Loucy (cell line): Measurements from ENCODE around the gene ST6GALNAC1.

Experiments used
- H2AFZ ChIP-seq: fragments of 200-600 bp; sonication (generic); 2 replicates; pipeline ENCODE4 v1.6.0; 2016; ENCODE audit warnings: antibody characterized with exemption, mild to moderate bottlenecking, low read length, moderate library complexity
- H3F3A ChIP-seq: fragments of 200-600 bp; 2 replicates; pipeline ENCODE4 v1.6.0; 2016; ENCODE audit warnings: antibody characterized with exemption, low read depth, mild to moderate bottlenecking
- H3K27me3 ChIP-seq: fragments of 200-600 bp; sonication (generic); 2 replicates; pipeline ENCODE4 v1.6.1; 2014; ENCODE audit warnings: low read length, mild to moderate bottlenecking; ENCODE audit not compliant: insufficient read depth, poor library complexity, severe bottlenecking
- H3K36me3 ChIP-seq: fragments of 200-600 bp; sonication (generic); 2 replicates; pipeline ENCODE4 v1.6.1; 2016; ENCODE audit warnings: low read length; ENCODE audit not compliant: insufficient read depth
- H3K4me1 ChIP-seq: fragments of 200-600 bp; sonication (generic); 2 replicates; pipeline ENCODE4 v1.5.1; 2014; ENCODE audit warnings: low read length, mild to moderate bottlenecking; ENCODE audit not compliant: insufficient read depth, poor library complexity, severe bottlenecking
- H3K4me2 ChIP-seq: fragments of 200-600 bp; sonication (generic); 2 replicates; pipeline ENCODE4 v1.6.0; 2014; ENCODE audit warnings: antibody characterized with exemption, low read length, low read depth, mild to moderate bottlenecking; ENCODE audit not compliant: poor library complexity, severe bottlenecking
- H3K4me3 ChIP-seq: fragments of 200-600 bp; sonication (generic); 2 replicates; pipeline ENCODE4 v1.5.1; 2014; ENCODE audit warnings: low read length, mild to moderate bottlenecking, mixed read lengths; ENCODE audit not compliant: poor library complexity, severe bottlenecking
- H3K79me2 ChIP-seq: fragments of 200-600 bp; sonication (generic); 2 replicates; pipeline ENCODE4 v1.6.1; 2014; ENCODE audit warnings: low read length; ENCODE audit not compliant: insufficient read depth
- H3K9ac ChIP-seq: fragments of 200-600 bp; sonication (generic); 2 replicates; pipeline ENCODE4 v1.6.0; 2014; ENCODE audit warnings: mild to moderate bottlenecking, low read depth, low read length, moderate library complexity; ENCODE audit not compliant: poor library complexity, severe bottlenecking
- H3K9me2 ChIP-seq: fragments of 200-600 bp; sonication (generic); replicated peaks from 2 replicates; pipeline ENCODE4 v1.6.1; 2016; ENCODE audit warnings: low read depth, low read length, mixed read lengths
- H3K9me3 ChIP-seq: fragments of 200-600 bp; sonication (generic); 2 replicates; pipeline ENCODE4 v1.6.1; 2014; ENCODE audit warnings: mild to moderate bottlenecking, antibody characterized with exemption, low read length, low read depth; ENCODE audit not compliant: insufficient read depth
- H4K20me1 ChIP-seq: fragments of 200-600 bp; sonication (generic); 2 replicates; pipeline ENCODE4 v1.6.0; 2014; ENCODE audit warnings: antibody characterized with exemption, low read length, mild to moderate bottlenecking; ENCODE audit not compliant: insufficient read depth, poor library complexity, severe bottlenecking
- CTCF ChIP-seq: fragments of 200-600 bp; sonication (generic); conservative IDR thresholded peaks from 2 replicates; pipeline ENCODE4 v1.5.1; 2014; ENCODE audit warnings: mild to moderate bottlenecking, antibody characterized with exemption, low read length
- EZH2phosphoT487 ChIP-seq: fragments of 200-600 bp; IDR thresholded peaks from 2 replicates; pipeline ENCODE4 v1.6.1; 2018; ENCODE audit warnings: antibody characterized with exemption, mild to moderate bottlenecking, moderate library complexity, borderline replicate concordance

Gene ST6GALNAC1

GRCh38 chr17:76635039-76635438 lies 8.5 kb downstream of the ST6GALNAC1 start:
- no peak overlapping the region for H3K4me3 ChIP-seq
- no peak overlapping the region for H3K9ac ChIP-seq
- no peak overlapping the region for H3K4me2 ChIP-seq
- H3F3A ChIP-seq, result no peaks in the 10 kb centered on the region
- no peaks in the 10 kb centered on the region for H3K79me2 ChIP-seq
- H2AFZ ChIP-seq, result no peak overlapping the region
- TF ChIP-seq EZH2phosphoT487 (no peak), CTCF (no peak)
- H3K4me1 ChIP-seq, result no peaks in the 10 kb centered on the region
- no peaks in the 10 kb centered on the region for H3K36me3 ChIP-seq
- H3K9me2 ChIP-seq, result no peaks in the 10 kb centered on the region
- H3K9me3 ChIP-seq, result no peaks in the 10 kb centered on the region
- no peaks in the 10 kb centered on the region for H4K20me1 ChIP-seq
- no peaks in the 10 kb centered on the region for H3K27me3 ChIP-seq

- H3F3A ChIP-seq, result no peaks in the 10 kb centered on the region
- no peaks in the 10 kb centered on the region for H3K9me3 ChIP-seq
- no peak overlapping the region for H3K4me2 ChIP-seq
- no peaks in the 10 kb centered on the region for H3K4me1 ChIP-seq
- H4K20me1 ChIP-seq, result no peaks in the 10 kb centered on the region
- H3K9ac ChIP-seq, result no peak overlapping the region
- H3K79me2 ChIP-seq, result no peaks in the 10 kb centered on the region
- no peaks in the 10 kb centered on the region for H3K9me2 ChIP-seq
- no peak overlapping the region for H2AFZ ChIP-seq
- no peaks in the 10 kb centered on the region for H3K27me3 ChIP-seq
- TF ChIP-seq EZH2phosphoT487 (no peak), CTCF (no peak)
- H3K4me3 ChIP-seq, result no peak overlapping the region
- no peaks in the 10 kb centered on the region for H3K36me3 ChIP-seq
These were observed 9.8 kb downstream of the ST6GALNAC1 start for GRCh38 chr17:76633628-76634328.

GRCh38 chr17:76631821-76632565 lies 11.6 kb downstream of the ST6GALNAC1 start:
- Histone ChIP-seq H3F3A (no peaks in the 10 kb centered on the region), H3K9ac (no peak overlapping the region), H3K9me3 (no peaks in the 10 kb centered on the region), H3K27me3 (no peaks in the 10 kb centered on the region), H3K9me2 (no peaks in the 10 kb centered on the region), H3K36me3 (no peaks in the 10 kb centered on the region), H3K79me2 (no peaks in the 10 kb centered on the region), H3K4me1 (no peaks in the 10 kb centered on the region), H3K4me2 (no peak overlapping the region), H3K4me3 (no peak overlapping the region), H2AFZ (no peak overlapping the region), H4K20me1 (no peaks in the 10 kb centered on the region)
- TF ChIP-seq EZH2phosphoT487, result no peak
- TF ChIP-seq CTCF, result no peak
